Osteoblast (primary cell): Measurements from ENCODE around the gene SLC9A3. TPM values are rescaled to one million over a fixed set of nuclear protein-coding genes. Genes with fewer than 3 reads are reported as not detected.

ENCODE experiments used
- DNase-seq: peaks from one replicate; pipeline ENCODE4 v3.0.0; 2011; ENCODE audit warnings: low spot score, mixed read lengths; ENCODE audit not compliant: insufficient read length; ENCODE audit errors: missing footprints
- H2AFZ ChIP-seq: 2 replicates; pipeline ENCODE4 v1.6.0; 2011; ENCODE audit warnings: mild to moderate bottlenecking, low read length
- H3K27ac ChIP-seq: 2 replicates; pipeline ENCODE4 v1.5.1; 2011; ENCODE audit warnings: mild to moderate bottlenecking, low read depth, low read length, moderate library complexity
- H3K27me3 ChIP-seq: 2 replicates; pipeline ENCODE4 v1.6.0; 2012; ENCODE audit warnings: mild to moderate bottlenecking, control low read depth, inconsistent platforms, low read length, moderate library complexity; ENCODE audit not compliant: insufficient read depth
- H3K36me3 ChIP-seq: 2 replicates; pipeline ENCODE4 v1.5.1; 2011; ENCODE audit warnings: mild to moderate bottlenecking, low read length, control low read depth, moderate library complexity; ENCODE audit not compliant: insufficient read depth
- H3K4me1 ChIP-seq: 2 replicates; pipeline ENCODE4 v1.5.1; 2011; ENCODE audit warnings: mild to moderate bottlenecking, low read length, control low read depth, moderate library complexity; ENCODE audit not compliant: insufficient read depth
- H3K4me2 ChIP-seq: 2 replicates; pipeline ENCODE4 v1.6.0; 2011; ENCODE audit warnings: mild to moderate bottlenecking, low read length; ENCODE audit not compliant: insufficient read depth
- H3K4me3 ChIP-seq: fragments of 200-600 bp; sonication (generic); 3 replicates; pipeline ENCODE4 v1.5.1; 2012; ENCODE audit warnings: mild to moderate bottlenecking, low read length, inconsistent platforms; ENCODE audit not compliant: insufficient read depth
- H3K79me2 ChIP-seq: 2 replicates; pipeline ENCODE4 v1.6.0; 2012; ENCODE audit warnings: mild to moderate bottlenecking, low read length, control low read depth, inconsistent platforms; ENCODE audit not compliant: insufficient read depth
- H3K9me3 ChIP-seq: 2 replicates; pipeline ENCODE4 v1.5.1; 2011; ENCODE audit warnings: low read depth, low read length, control low read depth
- H4K20me1 ChIP-seq: 2 replicates; pipeline ENCODE4 v1.6.0; 2012; ENCODE audit warnings: mild to moderate bottlenecking, low read length, control low read depth; ENCODE audit not compliant: insufficient read depth
- CTCF ChIP-seq: IDR thresholded peaks from 2 replicates; pipeline ENCODE4 v1.5.1; 2011; ENCODE audit warnings: mild to moderate bottlenecking, low read depth, low read length, moderate library complexity; ENCODE audit errors: extremely low read depth
- total RNA-seq: library from RNA; depleted of rRNA; stranded (reverse); fragments of >200 nt; gene quantifications from 2 replicates; pipeline ENCODE4 v1.2.3, GENCODE V29; 2012

The SLC9A3 gene
- total RNA-seq, 1 donor, result 1.4 TPM

GRCh38 chr5:525916-526315 lies 1.7 kb upstream of the SLC9A3 start:
- Histone ChIP-seq H3K79me2 (no peaks in the 10 kb centered on the region), H2AFZ (no peak overlapping the region), H3K27ac (no peak overlapping the region), H3K27me3 (peaks cover 81% of the 10 kb centered on the region), H4K20me1 (no peaks in the 10 kb centered on the region), H3K4me1 (no peaks in the 10 kb centered on the region), H3K36me3 (no peaks in the 10 kb centered on the region), H3K9me3 (no peaks in the 10 kb centered on the region), H3K4me3 (no peak overlapping the region), H3K4me2 (no peak overlapping the region)
- no peak for TF ChIP-seq CTCF
- DNase-seq, result no peak

DNA sequence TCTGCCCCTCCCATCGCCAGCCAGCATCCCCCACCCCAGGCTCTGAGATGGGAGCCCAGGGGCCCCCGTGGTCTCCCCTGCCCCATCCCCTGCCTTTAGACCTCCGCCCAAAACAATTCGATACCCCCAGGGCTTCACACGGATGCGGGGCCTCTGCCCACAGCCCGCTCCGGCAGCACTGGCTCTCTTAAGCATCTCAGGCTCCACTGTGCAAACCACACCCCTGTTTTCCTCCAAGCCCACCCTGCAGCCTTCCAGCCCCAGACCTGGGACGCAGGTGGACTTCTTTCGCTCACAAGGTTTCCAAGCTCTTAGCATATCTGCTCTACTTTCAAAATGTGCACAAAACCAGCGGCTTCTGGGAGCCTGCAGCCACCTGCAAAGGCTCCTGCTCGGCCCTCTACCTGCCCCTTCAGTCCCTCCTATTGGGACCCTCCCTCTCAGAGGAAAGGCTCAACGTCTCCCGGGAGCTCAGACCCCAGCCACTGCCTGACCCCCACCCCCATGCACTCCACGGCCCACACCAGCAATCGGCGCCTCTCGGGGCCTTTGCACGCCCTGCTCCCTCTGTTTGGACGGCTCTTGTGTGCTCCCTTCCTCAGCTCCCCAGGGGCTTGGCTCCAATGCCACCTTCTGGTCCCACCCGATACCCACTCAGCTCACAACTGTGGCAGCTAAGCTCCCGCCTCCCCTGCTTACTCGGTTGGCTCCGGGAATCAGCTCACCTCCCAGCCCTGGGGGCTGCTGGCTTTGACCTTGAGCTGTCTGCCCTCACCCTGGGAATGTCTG lies 918 bp upstream of the SLC9A3 start:
- Histone ChIP-seq H3K4me2 (no peak overlapping the region), H4K20me1 (no peaks in the 10 kb centered on the region), H3K79me2 (no peaks in the 10 kb centered on the region), H3K27ac (no peak overlapping the region), H3K36me3 (no peaks in the 10 kb centered on the region), H3K27me3 (peaks cover 75% of the 10 kb centered on the region), H3K4me1 (no peaks in the 10 kb centered on the region), H2AFZ (no peak overlapping the region), H3K4me3 (no peak overlapping the region), H3K9me3 (no peaks in the 10 kb centered on the region)
- DNase-seq, result no peak
- TF ChIP-seq CTCF, result no peak

DNA sequence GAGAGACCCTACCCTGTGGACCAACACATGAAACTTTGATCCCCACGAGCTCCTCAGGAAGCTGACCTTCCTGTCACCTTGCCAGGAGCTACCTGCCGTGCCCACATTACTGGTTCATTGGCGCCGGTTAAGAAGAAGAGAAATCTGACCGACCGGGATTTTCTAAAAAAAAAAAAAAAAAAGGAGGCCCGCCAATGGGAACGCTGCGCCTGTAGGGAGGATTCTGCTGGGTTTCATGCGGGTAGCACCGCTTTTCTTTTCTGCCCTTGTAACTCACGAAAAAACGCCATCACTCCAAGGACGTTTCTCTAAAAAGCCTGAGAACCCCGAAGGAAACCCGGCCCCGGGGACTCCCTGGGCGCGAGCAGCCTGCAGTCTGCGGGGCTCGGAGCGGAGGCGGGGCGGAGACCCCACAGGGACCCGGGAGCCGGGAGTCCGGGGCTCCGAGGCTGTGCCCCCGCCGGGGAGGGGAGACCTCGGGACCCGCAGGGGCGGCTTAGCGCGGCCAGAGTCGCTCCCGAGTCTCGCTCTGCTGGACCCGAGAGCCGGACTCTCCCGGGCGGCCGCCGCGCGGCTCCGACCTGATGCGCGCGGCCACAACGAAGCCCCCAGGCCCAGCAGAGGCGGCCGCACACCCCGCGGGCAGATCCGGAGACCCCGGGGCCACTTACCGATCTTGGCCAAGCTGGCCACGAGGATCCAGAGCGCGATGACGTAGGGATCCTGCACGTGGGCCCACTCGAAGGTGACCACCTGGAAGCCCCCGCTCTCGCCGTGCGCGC lies 617 bp downstream of the SLC9A3 start:
- Histone ChIP-seq H4K20me1 (no peaks in the 10 kb centered on the region), H3K4me3 (no peak overlapping the region), H3K4me1 (no peaks in the 10 kb centered on the region), H3K36me3 (no peaks in the 10 kb centered on the region), H3K27ac (no peak overlapping the region), H3K79me2 (no peaks in the 10 kb centered on the region), H3K27me3 (peaks cover 66% of the 10 kb centered on the region), H3K9me3 (no peaks in the 10 kb centered on the region), H2AFZ (no peak overlapping the region), H3K4me2 (no peak overlapping the region)
- no peak for TF ChIP-seq CTCF
- DNase-seq, result peak; percentile 95

GRCh38 chr5:522899-523440 lies 1.3 kb downstream of the SLC9A3 start:
- no peak for DNase-seq
- H3K4me2 ChIP-seq, result no peak overlapping the region
- no peaks in the 10 kb centered on the region for H3K4me1 ChIP-seq
- no peak for TF ChIP-seq CTCF
- no peak overlapping the region for H2AFZ ChIP-seq
- no peak overlapping the region for H3K4me3 ChIP-seq
- H3K27me3 ChIP-seq, result peaks cover 66% of the 10 kb centered on the region
- no peak overlapping the region for H3K27ac ChIP-seq
- H3K79me2 ChIP-seq, result no peaks in the 10 kb centered on the region
- no peaks in the 10 kb centered on the region for H3K9me3 ChIP-seq
- H4K20me1 ChIP-seq, result no peaks in the 10 kb centered on the region
- no peaks in the 10 kb centered on the region for H3K36me3 ChIP-seq
